Psoas muscle (tissue), 8 donors: Measurements from ENCODE around the gene DOCK1. TPM values are rescaled to one million over a fixed set of nuclear protein-coding genes. Genes with fewer than 3 reads are reported as not detected.

Experiments used
- ATAC-seq, 4 donors: fragments of 200-7000 bp; cut with Tn5 transposase; one replicate each; pipeline ENCODE4 v1.9.1; 2020; ENCODE audit warnings: moderate library complexity in 3 of 4, mild to moderate bottlenecking in 2 of 4
- DNase-seq, 2 donors: peaks; one replicate each; pipeline ENCODE4 v3.0.0-alpha.2; 2020
- H3K27ac ChIP-seq: fragments of 200-600 bp; one replicate; pipeline ENCODE4 v1.8.0; 2022
- H3K27me3 ChIP-seq, 3 donors: fragments of 200-600 bp in 1 of 3; one replicate each; pipeline versions ENCODE4 v1.6.1 to v1.8.0; 2013 to 2022; ENCODE audit warnings: low read length in 2 of 3, mild to moderate bottlenecking in 2 of 3, moderate library complexity in 1 of 3; ENCODE audit not compliant: insufficient read depth in 3 of 3
- H3K36me3 ChIP-seq, 2 donors: fragments of 200-600 bp in 1 of 2; one replicate each; pipeline versions ENCODE4 v1.6.1 to v1.8.0; 2013 to 2022; ENCODE audit warnings: low read depth in 1 of 2, mild to moderate bottlenecking in 1 of 2, moderate library complexity in 1 of 2; ENCODE audit not compliant: insufficient read depth in 1 of 2
- H3K4me1 ChIP-seq: fragments of 200-600 bp; one replicate; pipeline ENCODE4 v1.8.0; 2022
- H3K4me3 ChIP-seq: fragments of 200-600 bp; one replicate; pipeline ENCODE4 v1.8.0; 2022; ENCODE audit warnings: mild to moderate bottlenecking
- H3K9me3 ChIP-seq: fragments of 200-600 bp; one replicate; pipeline ENCODE4 v1.8.0; 2022
- WGBS, 3 donors: extraction: QIAGEN DNeasy Blood & Tissue Kit; methylation state at CpG; one replicate each; pipeline versions ENCODE4 v1.1.6 to v1.1.7; 2013; 5-methylcytosine and 5-hydroxymethylcytosine counted together
- intact Hi-C, 2 donors: fragments of 100-400 bp; cut with DNase I; formaldehyde crosslinking; loops; one replicate each; pipeline versions ENCODE4 v1.11.0 to v1.14.2; 2022
- polyA plus RNA-seq, 3 donors: library from polyadenylated mRNA; stranded (reverse); fragments of 200-250 nt; gene quantifications; one replicate each; pipeline ENCODE4 v1.2.3, GENCODE V29; 2013
- total RNA-seq, 4 donors: library from RNA; stranded (reverse); fragmentation: NEBNext Ultra II Directional in 2 of 4; extraction: Animal tissue kit (Norgen Biotek cat#: 25700) in 2 of 4; gene quantifications; one replicate each; pipeline versions ENCODE4 v1.2.1 to v1.2.4, GENCODE V29; 2021 to 2023
- TF ChIP-seq, protein P1 (sequence below): fragments of 200-600 bp; IDR thresholded peaks from one replicate; pipeline ENCODE4 v1.8.0; 2022; ENCODE audit warnings: antibody characterized with exemption
- donor health status: healthy with polysubstance abuse.
- donor health status: DM: no; HTN: no; CAD: no; lungs with moderate emphysema.
- donor health status: Bipolar disorder and iron deficiency.
- donor health status: healthy.
- donor health status: DM: yes; HTN: yes; CAD: no.
- donor health status: DM: no; HTN: no; CAD: no.
- donor health status: DM: no; HTN: no; CAD: no.
- donor health status: DM: yes; HTN: yes; CAD: no.

The DOCK1 gene
- total and polyA plus RNA-seq, 7 donors = 2.1 to 11.3 (median 5.4) TPM

DNA sequence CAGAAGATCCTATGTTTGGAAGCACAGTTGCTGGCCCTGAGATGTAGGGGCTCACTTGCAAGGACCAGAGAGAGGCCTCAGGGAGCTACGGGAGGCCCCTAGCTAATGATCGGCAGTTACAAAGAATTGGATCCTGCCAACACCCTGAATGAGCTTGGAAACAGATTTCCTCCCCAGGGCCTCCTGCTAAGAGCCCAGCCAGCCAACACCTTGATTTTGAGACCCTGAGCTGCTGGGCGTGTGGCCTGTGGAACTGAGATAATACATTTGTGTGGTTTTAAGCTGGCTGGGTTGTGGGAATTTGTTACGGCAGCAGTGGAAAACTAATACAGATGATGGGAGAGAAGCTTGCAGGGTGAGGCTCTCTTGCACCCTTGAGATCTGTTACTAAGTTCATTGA is 3.9 kb downstream of the DOCK1 start:
- no peak overlapping the region for H3K27ac ChIP-seq
- WGBS, 3 donors = 58 to 76% (median 63%) methylated on average over 4 of the region's 4 CpGs

DNA sequence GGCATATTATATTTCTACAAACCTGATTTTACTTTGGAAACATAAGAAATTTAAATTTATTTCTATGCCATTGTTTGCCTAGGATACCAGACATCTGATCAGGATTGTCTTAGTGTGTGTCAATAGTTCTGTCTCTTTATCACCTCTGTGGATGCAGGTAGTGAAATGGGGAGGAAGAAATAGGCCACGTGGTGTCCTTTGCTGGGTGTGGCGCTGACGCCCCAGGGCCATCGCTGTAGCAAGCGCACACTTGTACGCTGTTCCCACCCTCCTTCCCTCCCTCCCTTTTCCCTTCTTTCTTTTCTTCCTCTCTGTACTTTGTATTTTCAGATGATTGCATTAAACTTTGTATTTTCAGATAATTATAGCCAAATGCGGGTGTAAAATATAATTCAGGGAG is 5.0 kb downstream of the DOCK1 start:
- Histone ChIP-seq H3K9me3 (no peaks in the 10 kb centered on the region), H3K4me3 (no peak overlapping the region), H3K27me3 (peaks cover 0 to 16% (median 5%) of the 10 kb centered on the region in 3 donors), H3K27ac (no peak overlapping the region), H3K4me1 (no peaks in the 10 kb centered on the region), H3K36me3 (no peaks in the 10 kb centered on the region)
- intact Hi-C loops = no loop called here
- no peak for DNase-seq
- 92 to 97% (median 94%) methylated on average over 7 of the region's 7 CpGs for WGBS, 3 donors
- no peak for ATAC-seq
- TF ChIP-seq, protein P1, sequence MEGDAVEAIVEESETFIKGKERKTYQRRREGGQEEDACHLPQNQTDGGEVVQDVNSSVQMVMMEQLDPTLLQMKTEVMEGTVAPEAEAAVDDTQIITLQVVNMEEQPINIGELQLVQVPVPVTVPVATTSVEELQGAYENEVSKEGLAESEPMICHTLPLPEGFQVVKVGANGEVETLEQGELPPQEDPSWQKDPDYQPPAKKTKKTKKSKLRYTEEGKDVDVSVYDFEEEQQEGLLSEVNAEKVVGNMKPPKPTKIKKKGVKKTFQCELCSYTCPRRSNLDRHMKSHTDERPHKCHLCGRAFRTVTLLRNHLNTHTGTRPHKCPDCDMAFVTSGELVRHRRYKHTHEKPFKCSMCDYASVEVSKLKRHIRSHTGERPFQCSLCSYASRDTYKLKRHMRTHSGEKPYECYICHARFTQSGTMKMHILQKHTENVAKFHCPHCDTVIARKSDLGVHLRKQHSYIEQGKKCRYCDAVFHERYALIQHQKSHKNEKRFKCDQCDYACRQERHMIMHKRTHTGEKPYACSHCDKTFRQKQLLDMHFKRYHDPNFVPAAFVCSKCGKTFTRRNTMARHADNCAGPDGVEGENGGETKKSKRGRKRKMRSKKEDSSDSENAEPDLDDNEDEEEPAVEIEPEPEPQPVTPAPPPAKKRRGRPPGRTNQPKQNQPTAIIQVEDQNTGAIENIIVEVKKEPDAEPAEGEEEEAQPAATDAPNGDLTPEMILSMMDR = no peak

More for the DNA sequence above, 3.9 kb downstream of the DOCK1 start:
- intact Hi-C loops = no loop called here
- H3K27me3 ChIP-seq = peaks cover 0 to 27% (median 10%) of the 10 kb centered on the region in 3 donors
- no peaks in the 10 kb centered on the region for H3K4me1 ChIP-seq
- H3K9me3 ChIP-seq = no peaks in the 10 kb centered on the region
- DNase-seq = no peak
- no peaks in the 10 kb centered on the region for H3K36me3 ChIP-seq
- H3K4me3 ChIP-seq = no peak overlapping the region
- TF ChIP-seq, protein P1 = no peak
- no peak for ATAC-seq

DNA sequence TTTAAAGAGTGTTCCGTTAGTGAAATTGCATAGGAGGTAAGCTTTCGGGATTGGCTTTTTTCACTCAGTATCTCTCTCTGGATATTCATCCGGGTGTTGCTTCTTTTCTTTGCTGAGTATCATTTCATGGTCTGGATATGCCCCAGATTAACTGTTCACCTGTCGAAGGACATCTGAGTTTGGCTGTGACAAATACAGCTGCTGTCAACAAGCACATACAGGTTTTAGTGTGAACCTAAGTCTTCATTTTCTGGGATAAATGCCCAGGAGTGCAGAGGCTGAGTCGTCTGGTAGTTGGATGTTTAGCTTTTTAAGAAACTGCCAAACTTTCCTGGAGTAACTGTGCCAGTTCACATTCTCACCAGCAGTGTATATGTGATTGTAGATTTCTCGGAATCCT is 5.6 kb downstream of the DOCK1 start:
- TF ChIP-seq, protein P1 = no peak
- Histone ChIP-seq H3K4me3 (no peak overlapping the region), H3K27me3 (peaks cover 0 to 13% (median 4%) of the 10 kb centered on the region in 3 donors), H3K4me1 (no peaks in the 10 kb centered on the region), H3K36me3 (no peaks in the 10 kb centered on the region), H3K9me3 (no peaks in the 10 kb centered on the region), H3K27ac (no peak overlapping the region)
- ATAC-seq (no peak), DNase-seq (no peak)
- 48 to 58% (median 56%) methylated on average over 6 of the region's 6 CpGs for WGBS, 3 donors
- intact Hi-C loops = no loop called here

DNA sequence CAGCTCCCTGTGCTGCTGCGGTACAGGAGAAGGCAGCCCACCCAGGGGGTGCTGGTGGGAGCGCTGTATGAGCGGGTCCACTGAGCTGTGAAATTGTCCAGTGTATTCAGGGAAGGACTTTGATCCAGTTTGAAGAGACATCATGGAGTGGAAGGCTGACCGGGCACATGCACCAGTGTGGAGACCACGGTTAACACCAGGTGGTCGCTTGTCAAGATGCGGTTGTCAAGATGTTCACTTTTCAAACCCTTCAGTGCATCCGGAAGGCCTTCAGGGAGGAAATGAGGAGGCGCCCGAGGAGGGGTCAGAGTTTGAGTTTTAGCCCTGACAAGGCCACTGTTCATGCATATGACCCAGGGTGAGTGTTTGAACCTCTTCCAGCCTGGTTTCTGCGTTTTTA is 6.1 kb downstream of the DOCK1 start:
- 94 to 98% (median 97%) methylated on average over 11 of the region's 11 CpGs for WGBS, 3 donors
- intact Hi-C loops = no loop called here
- Histone ChIP-seq H3K36me3 (no peaks in the 10 kb centered on the region), H3K27ac (no peak overlapping the region), H3K4me1 (no peaks in the 10 kb centered on the region), H3K9me3 (no peaks in the 10 kb centered on the region), H3K27me3 (peaks cover 0 to 8% (median 3%) of the 10 kb centered on the region in 3 donors), H3K4me3 (no peak overlapping the region)
- DNase-seq = no peak
- ATAC-seq = no peak
- TF ChIP-seq, protein P1 = no peak

DNA sequence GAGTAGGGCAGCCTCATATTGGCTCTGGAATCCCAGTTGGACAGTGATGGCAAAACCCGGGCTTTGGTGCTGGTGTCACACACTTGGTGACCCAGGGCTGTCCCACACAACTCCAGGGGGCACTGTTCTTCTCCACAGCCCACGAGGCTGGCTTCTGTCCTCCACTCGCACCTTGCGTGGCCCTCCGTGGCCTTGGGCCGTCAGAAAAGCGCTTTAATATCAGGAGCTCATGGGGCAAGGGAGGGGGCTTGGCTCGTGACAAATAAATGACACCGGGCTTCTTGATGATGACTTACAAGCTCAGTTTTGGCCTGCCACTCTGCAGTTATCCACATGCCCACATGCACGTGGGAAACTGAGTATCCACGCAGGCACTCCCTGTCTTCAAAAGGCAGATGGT is 8.1 kb downstream of the DOCK1 start:
- 83 to 91% (median 84%) methylated on average over 11 of the region's 11 CpGs for WGBS, 3 donors
- H3K4me3 ChIP-seq = no peak overlapping the region
- H3K4me1 ChIP-seq = no peaks in the 10 kb centered on the region
- H3K27me3 ChIP-seq = peaks cover 0 to 2% (median 0%) of the 10 kb centered on the region in 3 donors
- no peaks in the 10 kb centered on the region for H3K9me3 ChIP-seq
- TF ChIP-seq, protein P1 = no peak
- H3K36me3 ChIP-seq = no peaks in the 10 kb centered on the region
- DNase-seq (no peak), ATAC-seq (no peak)
- no peak overlapping the region for H3K27ac ChIP-seq
- intact Hi-C loops = no loop called here
